Nephron progenitor cell (in vitro differentiated cells): Measurements from ENCODE around the gene TPM2.

ENCODE experiments used
- DNase-seq: peaks from one replicate; pipeline ENCODE4 v3.0.0; 2021
- H3K27ac Mint-ChIP-seq: 2 replicates; pipeline ENCODE4 v1.8.0; 2021; ENCODE audit warnings: mild to moderate bottlenecking, moderate library complexity, mixed read lengths
- H3K27me3 Mint-ChIP-seq: 2 replicates; pipeline ENCODE4 v1.8.0; 2021; ENCODE audit warnings: mild to moderate bottlenecking, low read depth, mixed read lengths; ENCODE audit not compliant: poor library complexity
- H3K36me3 Mint-ChIP-seq: 2 replicates; pipeline ENCODE4 v1.8.0; 2021; ENCODE audit warnings: low read depth, mixed read lengths
- H3K4me1 Mint-ChIP-seq: 2 replicates; pipeline ENCODE4 v1.8.0; 2021; ENCODE audit warnings: mixed read lengths
- H3K4me3 Mint-ChIP-seq: 2 replicates; pipeline ENCODE4 v1.8.0; 2021; ENCODE audit warnings: mild to moderate bottlenecking, moderate library complexity, mixed read lengths
- H3K9me3 Mint-ChIP-seq: 2 replicates; pipeline ENCODE4 v1.8.0; 2021; ENCODE audit warnings: mild to moderate bottlenecking, moderate library complexity, mixed read lengths
- TF ChIP-seq, protein P1 (sequence below): fragments of 200-600 bp; sonication (generic); IDR thresholded peaks from 2 replicates; pipeline ENCODE4 v1.5.0; 2021; ENCODE audit warnings: antibody characterized with exemption

The TPM2 gene

DNA sequence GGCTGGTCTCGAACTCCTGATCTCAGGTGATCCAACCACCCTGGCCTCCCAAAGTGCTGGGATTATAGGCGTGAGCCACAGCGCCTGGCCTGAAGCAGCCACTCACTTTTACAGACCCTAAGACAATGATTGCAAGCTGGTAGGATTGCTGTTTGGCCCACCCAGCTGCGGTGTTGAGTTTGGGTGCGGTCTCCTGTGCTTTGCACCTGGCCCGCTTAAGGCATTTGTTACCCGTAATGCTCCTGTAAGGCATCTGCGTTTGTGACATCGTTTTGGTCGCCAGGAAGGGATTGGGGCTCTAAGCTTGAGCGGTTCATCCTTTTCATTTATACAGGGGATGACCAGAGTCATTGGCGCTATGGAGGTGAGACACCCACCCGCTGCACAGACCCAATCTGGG, 14.5 kb downstream of the TPM2 start:
- no peak for DNase-seq
- no peak overlapping the region for H3K27ac Mint-ChIP-seq
- peak overlapping the region; percentile 77 for H3K4me3 Mint-ChIP-seq
- H3K4me1 Mint-ChIP-seq: peaks cover 45% of the 10 kb centered on the region
- no peaks in the 10 kb centered on the region for H3K36me3 Mint-ChIP-seq
- H3K9me3 Mint-ChIP-seq: no peaks in the 10 kb centered on the region
- TF ChIP-seq, protein P1, sequence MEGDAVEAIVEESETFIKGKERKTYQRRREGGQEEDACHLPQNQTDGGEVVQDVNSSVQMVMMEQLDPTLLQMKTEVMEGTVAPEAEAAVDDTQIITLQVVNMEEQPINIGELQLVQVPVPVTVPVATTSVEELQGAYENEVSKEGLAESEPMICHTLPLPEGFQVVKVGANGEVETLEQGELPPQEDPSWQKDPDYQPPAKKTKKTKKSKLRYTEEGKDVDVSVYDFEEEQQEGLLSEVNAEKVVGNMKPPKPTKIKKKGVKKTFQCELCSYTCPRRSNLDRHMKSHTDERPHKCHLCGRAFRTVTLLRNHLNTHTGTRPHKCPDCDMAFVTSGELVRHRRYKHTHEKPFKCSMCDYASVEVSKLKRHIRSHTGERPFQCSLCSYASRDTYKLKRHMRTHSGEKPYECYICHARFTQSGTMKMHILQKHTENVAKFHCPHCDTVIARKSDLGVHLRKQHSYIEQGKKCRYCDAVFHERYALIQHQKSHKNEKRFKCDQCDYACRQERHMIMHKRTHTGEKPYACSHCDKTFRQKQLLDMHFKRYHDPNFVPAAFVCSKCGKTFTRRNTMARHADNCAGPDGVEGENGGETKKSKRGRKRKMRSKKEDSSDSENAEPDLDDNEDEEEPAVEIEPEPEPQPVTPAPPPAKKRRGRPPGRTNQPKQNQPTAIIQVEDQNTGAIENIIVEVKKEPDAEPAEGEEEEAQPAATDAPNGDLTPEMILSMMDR: no peak
- peaks cover 34% of the 10 kb centered on the region for H3K27me3 Mint-ChIP-seq

DNA sequence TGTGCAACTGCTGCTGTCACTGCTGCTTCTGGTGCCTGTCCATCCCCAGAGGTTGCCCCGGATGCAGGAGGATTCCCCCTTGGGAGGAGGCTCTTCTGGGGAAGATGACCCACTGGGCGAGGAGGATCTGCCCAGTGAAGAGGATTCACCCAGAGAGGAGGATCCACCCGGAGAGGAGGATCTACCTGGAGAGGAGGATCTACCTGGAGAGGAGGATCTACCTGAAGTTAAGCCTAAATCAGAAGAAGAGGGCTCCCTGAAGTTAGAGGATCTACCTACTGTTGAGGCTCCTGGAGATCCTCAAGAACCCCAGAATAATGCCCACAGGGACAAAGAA, 15.7 kb downstream of the TPM2 start:
- Mint-ChIP-seq H3K27ac (no peak overlapping the region), H3K27me3 (peaks cover 31% of the 10 kb centered on the region), H3K9me3 (no peaks in the 10 kb centered on the region), H3K36me3 (no peaks in the 10 kb centered on the region), H3K4me3 (peak overlapping the region; percentile 67), H3K4me1 (peaks cover 45% of the 10 kb centered on the region)
- TF ChIP-seq, protein P1: no peak
- no peak for DNase-seq

DNA sequence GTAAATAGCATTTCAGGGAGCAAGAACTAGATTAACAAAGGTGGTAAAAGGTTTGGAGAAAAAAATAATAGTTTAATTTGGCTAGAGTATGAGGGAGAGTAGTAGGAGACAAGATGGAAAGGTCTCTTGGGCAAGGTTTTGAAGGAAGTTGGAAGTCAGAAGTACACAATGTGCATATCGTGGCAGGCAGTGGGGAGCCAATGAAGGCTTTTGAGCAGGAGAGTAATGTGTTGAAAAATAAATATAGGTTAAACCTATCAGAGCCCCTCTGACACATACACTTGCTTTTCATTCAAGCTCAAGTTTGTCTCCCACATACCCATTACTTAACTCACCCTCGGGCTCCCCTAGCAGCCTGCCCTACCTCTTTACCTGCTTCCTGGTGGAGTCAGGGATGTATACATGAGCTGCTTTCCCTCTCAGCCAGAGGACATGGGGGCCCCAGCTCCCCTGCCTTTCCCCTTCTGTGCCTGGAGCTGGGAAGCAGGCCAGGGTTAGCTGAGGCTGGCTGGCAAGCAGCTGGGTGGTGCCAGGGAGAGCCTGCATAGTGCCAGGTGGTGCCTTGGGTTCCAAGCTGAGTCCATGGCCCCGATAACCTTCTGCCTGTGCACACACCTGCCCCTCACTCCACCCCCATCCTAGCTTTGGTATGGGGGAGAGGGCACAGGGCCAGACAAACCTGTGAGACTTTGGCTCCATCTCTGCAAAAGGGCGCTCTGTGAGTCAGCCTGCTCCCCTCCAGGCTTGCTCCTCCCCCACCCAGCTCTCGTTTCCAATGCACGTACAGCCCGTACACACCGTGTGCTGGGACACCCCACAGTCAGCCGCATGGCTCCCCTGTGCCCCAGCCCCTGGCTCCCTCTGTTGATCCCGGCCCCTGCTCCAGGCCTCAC, 16.3 kb downstream of the TPM2 start, which contains the start of gene CA9:
CA9 (plus strand) TSS at position 797 of the 893 bp plus-strand sequence; CDS start at position 829, 32 bp downstream.
- DNase-seq: no peak
- Mint-ChIP-seq H3K36me3 (no peaks in the 10 kb centered on the region), H3K27me3 (peaks cover 31% of the 10 kb centered on the region), H3K4me1 (peaks cover 47% of the 10 kb centered on the region), H3K9me3 (no peaks in the 10 kb centered on the region), H3K27ac (no peak within 1 kb of the TSS), H3K4me3 (peak within 1 kb of the TSS; percentile 67)
- TF ChIP-seq, protein P1: no peak

DNA sequence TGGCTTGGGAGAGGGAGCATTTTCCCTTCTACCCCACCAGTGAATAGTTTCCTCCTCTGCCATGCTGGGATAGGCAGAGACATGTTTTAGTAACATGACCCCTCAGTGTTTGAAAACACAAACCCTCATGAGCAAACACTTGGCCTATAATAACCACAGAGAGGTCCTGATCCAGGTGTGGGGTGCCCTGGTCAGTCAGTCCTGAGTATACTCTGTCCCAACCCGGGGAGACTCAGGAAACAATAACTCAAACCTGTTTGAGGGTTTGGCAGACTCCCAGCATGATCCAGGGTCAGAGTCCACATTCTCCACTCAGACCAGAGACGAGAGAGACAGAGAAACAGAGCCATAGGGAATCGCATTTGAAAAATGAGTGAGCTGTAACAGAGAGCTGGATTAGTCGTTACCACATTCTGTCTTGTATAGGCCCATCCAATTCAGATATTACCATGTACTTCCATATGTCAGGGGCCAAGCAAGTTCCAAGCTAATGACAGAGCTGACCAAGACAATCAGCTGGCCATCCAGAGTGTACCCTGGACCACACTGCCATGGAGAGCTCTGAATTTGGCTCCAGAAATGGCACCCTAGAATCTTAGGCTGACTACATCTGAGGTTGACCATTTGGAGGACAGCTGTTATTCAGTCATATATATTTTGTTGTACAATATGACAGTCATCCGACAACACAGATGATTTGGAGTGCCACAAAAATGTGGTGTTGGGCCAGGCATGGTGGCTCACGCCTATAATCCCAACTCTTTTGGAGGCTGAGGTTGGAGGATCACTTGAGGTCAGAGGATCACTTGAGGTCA, 20.2 kb downstream of the TPM2 start:
- H3K27ac Mint-ChIP-seq: peak overlapping the region; percentile 56
- no peak overlapping the region for H3K4me3 Mint-ChIP-seq
- H3K36me3 Mint-ChIP-seq: no peaks in the 10 kb centered on the region
- DNase-seq: no peak
- H3K9me3 Mint-ChIP-seq: no peaks in the 10 kb centered on the region
- TF ChIP-seq, protein P1: no peak
- H3K4me1 Mint-ChIP-seq: peaks cover 39% of the 10 kb centered on the region
- H3K27me3 Mint-ChIP-seq: peaks cover 28% of the 10 kb centered on the region

DNA sequence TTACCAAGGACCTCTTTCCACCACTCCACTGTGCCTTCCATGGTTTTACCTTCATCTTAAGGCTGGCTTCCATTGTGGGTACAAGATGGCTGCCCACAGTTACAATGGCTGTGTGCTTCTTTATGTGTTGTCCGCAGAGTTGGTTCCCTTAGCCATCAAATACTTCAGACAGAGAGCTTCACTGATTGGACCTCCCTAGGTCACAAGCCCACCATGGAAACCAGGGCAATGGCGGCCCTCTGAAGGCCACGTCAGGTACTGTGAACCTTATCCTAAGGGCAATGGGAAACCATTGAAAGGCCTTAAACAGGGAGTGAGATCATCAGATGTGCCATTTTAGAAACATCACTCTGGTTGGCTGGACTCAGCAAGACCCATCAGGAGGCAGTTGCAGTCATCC, 21.8 kb downstream of the TPM2 start:
- DNase-seq: no peak
- Mint-ChIP-seq H3K27ac (no peak overlapping the region), H3K9me3 (no peaks in the 10 kb centered on the region), H3K4me3 (no peak overlapping the region), H3K27me3 (peaks cover 17% of the 10 kb centered on the region), H3K4me1 (peaks cover 47% of the 10 kb centered on the region), H3K36me3 (peaks cover under 1% of the 10 kb centered on the region)
- TF ChIP-seq, protein P1: no peak
